ENCODE data around the gene ATXN7.
A peak's percentile ranks its signal among the peaks of the same experiment; 100 is the strongest.

DNA sequence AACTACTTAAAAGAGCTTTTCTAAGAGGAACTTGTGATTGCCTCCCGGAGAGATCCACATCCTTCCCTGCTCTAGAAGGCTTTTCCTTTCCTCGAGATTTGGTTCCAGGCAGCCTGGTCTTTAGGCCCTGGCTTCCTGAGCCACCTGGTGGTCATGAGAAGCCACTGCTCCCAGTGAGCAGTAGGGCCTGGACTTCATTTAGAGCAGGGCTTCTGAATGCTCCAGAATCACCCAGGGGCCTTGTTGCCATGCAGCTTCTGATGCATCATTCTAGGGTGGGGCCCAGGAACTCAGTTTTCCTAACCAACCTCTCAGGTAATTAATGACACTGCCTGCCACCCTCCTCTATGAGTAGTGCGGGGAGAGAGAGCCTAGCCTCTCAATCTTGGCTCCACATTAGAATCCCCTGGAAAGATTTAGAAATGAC is 130.0 kb downstream of the ATXN7 start:
- TF ChIP-seq POLR2A (IDR thresholded peaks at IDR 0.05) (no peak), EP300 (IDR thresholded peaks at IDR 0.05) (peak in 1 of 2 donors; percentile 69)
- TF ChIP-seq, protein P1, sequence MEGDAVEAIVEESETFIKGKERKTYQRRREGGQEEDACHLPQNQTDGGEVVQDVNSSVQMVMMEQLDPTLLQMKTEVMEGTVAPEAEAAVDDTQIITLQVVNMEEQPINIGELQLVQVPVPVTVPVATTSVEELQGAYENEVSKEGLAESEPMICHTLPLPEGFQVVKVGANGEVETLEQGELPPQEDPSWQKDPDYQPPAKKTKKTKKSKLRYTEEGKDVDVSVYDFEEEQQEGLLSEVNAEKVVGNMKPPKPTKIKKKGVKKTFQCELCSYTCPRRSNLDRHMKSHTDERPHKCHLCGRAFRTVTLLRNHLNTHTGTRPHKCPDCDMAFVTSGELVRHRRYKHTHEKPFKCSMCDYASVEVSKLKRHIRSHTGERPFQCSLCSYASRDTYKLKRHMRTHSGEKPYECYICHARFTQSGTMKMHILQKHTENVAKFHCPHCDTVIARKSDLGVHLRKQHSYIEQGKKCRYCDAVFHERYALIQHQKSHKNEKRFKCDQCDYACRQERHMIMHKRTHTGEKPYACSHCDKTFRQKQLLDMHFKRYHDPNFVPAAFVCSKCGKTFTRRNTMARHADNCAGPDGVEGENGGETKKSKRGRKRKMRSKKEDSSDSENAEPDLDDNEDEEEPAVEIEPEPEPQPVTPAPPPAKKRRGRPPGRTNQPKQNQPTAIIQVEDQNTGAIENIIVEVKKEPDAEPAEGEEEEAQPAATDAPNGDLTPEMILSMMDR (IDR thresholded peaks at IDR 0.05): peak; percentile 90 to 94 (median 93)
